ENCODE measurements around the gene UCN3. TPM values are rescaled to one million over a fixed set of nuclear protein-coding genes. Genes with fewer than 3 reads are reported as not detected.

The UCN3 gene
- polyA plus RNA-seq, 3 donors, result not detected

- peaks cover 0 to 1% (median 0%) of the 10 kb centered on the region in 3 donors for H3K27me3 Mint-ChIP-seq (ENCODE audit: low read depth in 3 of 3)
- no peak overlapping the region for H3K4me3 Mint-ChIP-seq
- Histone ChIP-seq H3K4me3 (replicated peaks in 1 of 3; ENCODE audit: low read depth in 2 of 3, low read length in 3 of 3) (no peak overlapping the region), H3K27me3 (ENCODE audit: control insufficient read depth in 2 of 2, insufficient read depth in 2 of 2, low read length in 2 of 2) (no peaks in the 10 kb centered on the region), H2AFZ (ENCODE audit: insufficient read depth, low read depth, low read length, poor library complexity, severe bottlenecking) (no peak overlapping the region), H3K9me3 (replicated peaks in 1 of 2; ENCODE audit: control insufficient read depth in 1 of 2, insufficient read depth in 1 of 2, low read length in 2 of 2) (no peaks in the 10 kb centered on the region), H3K36me3 (replicated peaks in 1 of 2; ENCODE audit: control insufficient read depth in 1 of 2, insufficient read depth in 2 of 2, low read length in 2 of 2) (no peaks in the 10 kb centered on the region), H3K4me1 (ENCODE audit: control insufficient read depth in 1 of 2, insufficient read depth in 2 of 2, low read length in 2 of 2) (no peaks in the 10 kb centered on the region), H3K4me2 (replicated peaks; ENCODE audit: extremely low read depth, low read length, poor library complexity, severe bottlenecking) (no peak overlapping the region), H3K27ac (ENCODE audit: low read depth in 1 of 2, low read length in 2 of 2) (no peak overlapping the region), H3K79me2 (ENCODE audit: insufficient read depth, low read length) (no peaks in the 10 kb centered on the region), H3K9ac (ENCODE audit: insufficient read depth, low read length, poor library complexity, severe bottlenecking) (no peak overlapping the region), H4K20me1 (ENCODE audit: insufficient read depth, low read length) (no peaks in the 10 kb centered on the region)
- peak overlapping the region in 1 of 7 donors; percentile 11 for H3K27ac Mint-ChIP-seq
- peak in 1 of 3 donors; percentile 2 for DNase-seq
- WGBS (ENCODE audit: insufficient coverage), result 90% methylated on average over 6 of the region's 6 CpGs
- no peaks in the 10 kb centered on the region for H3K36me3 Mint-ChIP-seq
- TF ChIP-seq CTCF (IDR thresholded peaks at IDR 0.05), result no peak
- H3K9me3 Mint-ChIP-seq, result no peaks in the 10 kb centered on the region
- H3K4me1 Mint-ChIP-seq, result peaks cover 8% of the 10 kb centered on the region
- intact Hi-C loops (cut with micrococcal nuclease), result no loop called here
Measured at GRCh38 chr10:5355594-5356301, 9.0 kb upstream of the UCN3 start.

GRCh38 chr10:5356302-5356763 lies 8.4 kb upstream of the UCN3 start:
- Histone ChIP-seq H3K4me1 (ENCODE audit: control insufficient read depth in 1 of 2, insufficient read depth in 2 of 2, low read length in 2 of 2) (no peaks in the 10 kb centered on the region), H3K9ac (ENCODE audit: insufficient read depth, low read length, poor library complexity, severe bottlenecking) (no peak overlapping the region), H3K4me3 (replicated peaks in 1 of 3; ENCODE audit: low read depth in 2 of 3, low read length in 3 of 3) (no peak overlapping the region), H3K4me2 (replicated peaks; ENCODE audit: extremely low read depth, low read length, poor library complexity, severe bottlenecking) (no peak overlapping the region), H4K20me1 (ENCODE audit: insufficient read depth, low read length) (no peaks in the 10 kb centered on the region), H3K27me3 (ENCODE audit: control insufficient read depth in 2 of 2, insufficient read depth in 2 of 2, low read length in 2 of 2) (no peaks in the 10 kb centered on the region), H2AFZ (ENCODE audit: insufficient read depth, low read depth, low read length, poor library complexity, severe bottlenecking) (no peak overlapping the region), H3K36me3 (replicated peaks in 1 of 2; ENCODE audit: control insufficient read depth in 1 of 2, insufficient read depth in 2 of 2, low read length in 2 of 2) (no peaks in the 10 kb centered on the region), H3K27ac (ENCODE audit: low read depth in 1 of 2, low read length in 2 of 2) (no peak overlapping the region), H3K9me3 (replicated peaks in 1 of 2; ENCODE audit: control insufficient read depth in 1 of 2, insufficient read depth in 1 of 2, low read length in 2 of 2) (no peaks in the 10 kb centered on the region), H3K79me2 (ENCODE audit: insufficient read depth, low read length) (no peaks in the 10 kb centered on the region)
- no CpG with 5 or more reads among the region's 4 CpGs for WGBS (ENCODE audit: insufficient coverage)
- Mint-ChIP-seq H3K9me3 (no peaks in the 10 kb centered on the region), H3K36me3 (no peaks in the 10 kb centered on the region), H3K27me3 (ENCODE audit: low read depth in 3 of 3) (peaks cover 0 to 2% (median 0%) of the 10 kb centered on the region in 3 donors), H3K4me1 (peaks cover 8% of the 10 kb centered on the region), H3K27ac (peak overlapping the region in 1 of 7 donors; percentile 11), H3K4me3 (no peak overlapping the region)
- TF ChIP-seq CTCF (IDR thresholded peaks at IDR 0.05), result no peak
- no peak for DNase-seq
- intact Hi-C loops (cut with micrococcal nuclease), result no loop called here
